ENCODE measurements around the gene EHD3. TPM values are rescaled to one million over a fixed set of nuclear protein-coding genes. Genes with fewer than 3 reads are reported as not detected.
A peak's percentile ranks its signal among the peaks of the same experiment; 100 is the strongest.

EHD3 gene
- total and polyA plus RNA-seq, 10 of the 15 experiments (the other 5 are each of a cell fraction or from before 2014, with no cell fraction given) = 1.1 to 10.9 (median 8.2) TPM

- no peak for TF ChIP-seq SMARCA5 (IDR thresholded peaks at IDR 0.05)
- no peak for TF ChIP-seq ZSCAN29 (IDR thresholded peaks at IDR 0.05)
- no peak for TF ChIP-seq BCL3 (IDR thresholded peaks at IDR 0.05; ENCODE audit: borderline replicate concordance, insufficient read depth, low read depth, low read length, poor library complexity, severe bottlenecking)
- no peak for TF ChIP-seq BACH1 (IDR thresholded peaks at IDR 0.05; ENCODE audit: borderline replicate concordance)
These were observed 34.7 kb upstream of the EHD3 start (continued) for GRCh38 chr2:31199206-31199605.

- intact Hi-C loops (cut with micrococcal nuclease; ENCODE audit: unreplicated experiment) (no loop called here), in situ Hi-C loops (cut with MboI) (no loop called here)
- H2AFZ ChIP-seq (ENCODE audit: control insufficient read depth, low read depth, low read length) = no peak overlapping the region
- TF ChIP-seq CREM (IDR thresholded peaks at IDR 0.05; ENCODE audit: low read depth) (no peak), NFXL1 (IDR thresholded peaks at IDR 0.05; ENCODE audit: borderline replicate concordance) (no peak), DPF2 (IDR thresholded peaks at IDR 0.05) (no peak), BCL3 (IDR thresholded peaks at IDR 0.05; ENCODE audit: borderline replicate concordance, insufficient read depth, low read depth, low read length, poor library complexity, severe bottlenecking) (peak; percentile 57), MAX (IDR thresholded peaks at IDR 0.05; ENCODE audit: low read depth, low read length) (no peak), POLR2AphosphoS2 (IDR thresholded peaks at IDR 0.05; ENCODE audit: low read depth, low read length) (no peak), CREB1 (IDR thresholded peaks at IDR 0.05; ENCODE audit: low read depth) (no peak), ZNF274 (IDR thresholded peaks at IDR 0.05; ENCODE audit: insufficient read depth, insufficient read length) (no peak)
- WGBS (ENCODE audit: insufficient coverage, insufficient replicate concordance, low lambda C conversion rate, missing lambda C conversion rate) = 38% methylated on average over 9 of the region's 9 CpGs
- H3K27me3 ChIP-seq (replicated peaks in 1 of 2; ENCODE audit: control insufficient read depth in 2 of 2, insufficient read depth in 2 of 2, low read length in 1 of 2) = no peaks in the 10 kb centered on the region; a peak in 2 of 4 replicates
- H3K9me3 ChIP-seq (replicated peaks; ENCODE audit: control insufficient read depth, insufficient read depth, low read length) = no peaks in the 10 kb centered on the region
- H3K4me3 ChIP-seq = no peak overlapping the region
- no peak for ATAC-seq
- RAD21 ChIA-PET (ENCODE audit: unreplicated experiment) = no interaction called here
- DNase-seq (ENCODE audit: low read depth, low spot score) = no peak
- H4K20me1 ChIP-seq (ENCODE audit: control insufficient read depth, insufficient read depth) = no peaks in the 10 kb centered on the region
- no peak overlapping the region for H3K9ac ChIP-seq (ENCODE audit: control insufficient read depth, insufficient read depth, low read length)
- SMC1A ChIA-PET (ENCODE audit: uncharacterized antibody, unreplicated experiment) = interaction anchor here (1.0 to 1.3 kb wide), 2 partner anchors 8 to 93 kb away, joined by 3 to 4 read pairs; no protein-coding TSS in a partner anchor
- no peaks in the 10 kb centered on the region for H3K4me1 ChIP-seq (ENCODE audit: control insufficient read depth, insufficient read depth, low read length)
- no peak for FAIRE-seq
- no peaks in the 10 kb centered on the region for H3K79me2 ChIP-seq (ENCODE audit: control insufficient read depth, insufficient read depth, low read length)
- CTCF ChIA-PET = no interaction called here
- H3K27ac ChIP-seq (ENCODE audit: control insufficient read depth, insufficient read depth) = no peak overlapping the region
- H3K4me2 ChIP-seq (ENCODE audit: control insufficient read depth, insufficient read depth) = no peak overlapping the region
- no peaks in the 10 kb centered on the region for H3K36me3 ChIP-seq (ENCODE audit: control insufficient read depth in 2 of 2, insufficient read depth in 2 of 2, low read length in 1 of 2)
- POLR2A ChIA-PET = no interaction called here
- no TSS peak for BruUV-seq (replicated peaks)
These were observed 33.0 kb upstream of the EHD3 start for GRCh38 chr2:31200972-31201371.
